Hepatocyte (in vitro differentiated cells): ENCODE results near the gene NRCAM. TPM values are rescaled to one million over a fixed set of nuclear protein-coding genes. Genes with fewer than 3 reads are reported as not detected.

Experiments used
- DNase-seq: peaks from one replicate; pipeline ENCODE4 v3.0.0-alpha.2; 2016; ENCODE audit warnings: low spot score
- H2AFZ ChIP-seq: fragments of 200-600 bp; sonication (generic); 2 replicates; pipeline ENCODE4 v1.6.0; 2016; ENCODE audit warnings: antibody characterized with exemption, mild to moderate bottlenecking
- H3K27ac ChIP-seq: fragments of 200-600 bp; sonication (generic); 2 replicates; pipeline ENCODE4 v1.5.1; 2016; ENCODE audit warnings: mild to moderate bottlenecking
- H3K27me3 ChIP-seq: fragments of 200-600 bp; sonication (generic); 2 replicates; pipeline ENCODE4 v1.6.1; 2016
- H3K36me3 ChIP-seq: fragments of 200-600 bp; sonication (generic); replicated peaks from 2 replicates; pipeline ENCODE4 v1.5.1; 2016; ENCODE audit warnings: low read depth; ENCODE audit not compliant: insufficient read depth
- H3K4me1 ChIP-seq: fragments of 200-600 bp; sonication (generic); 2 replicates; pipeline ENCODE4 v1.5.1; 2016; ENCODE audit warnings: mild to moderate bottlenecking, moderate library complexity; ENCODE audit not compliant: insufficient read depth
- H3K4me2 ChIP-seq: fragments of 200-600 bp; sonication (generic); 2 replicates; pipeline ENCODE4 v1.6.0; 2016
- H3K4me3 ChIP-seq: fragments of 200-600 bp; sonication (generic); 2 replicates; pipeline ENCODE4 v1.5.1; 2016; ENCODE audit warnings: mild to moderate bottlenecking
- H3K79me2 ChIP-seq: fragments of 200-600 bp; sonication (generic); 2 replicates; pipeline ENCODE4 v1.6.0; 2017; ENCODE audit warnings: mild to moderate bottlenecking
- H3K9me2 ChIP-seq: fragments of 200-600 bp; sonication (generic); replicated peaks from 2 replicates; pipeline ENCODE4 v1.6.0; 2017; ENCODE audit warnings: mild to moderate bottlenecking; ENCODE audit not compliant: insufficient read depth
- H3K9me3 ChIP-seq: fragments of 200-600 bp; sonication (generic); 2 replicates; pipeline ENCODE4 v1.5.1; 2016; ENCODE audit warnings: low read depth, mild to moderate bottlenecking
- H4K20me1 ChIP-seq: fragments of 200-600 bp; sonication (generic); 2 replicates; pipeline ENCODE4 v1.6.0; 2016; ENCODE audit warnings: mild to moderate bottlenecking; ENCODE audit not compliant: insufficient read depth, poor library complexity, severe bottlenecking
- CTCF ChIP-seq: fragments of 200-600 bp; sonication (generic); IDR thresholded peaks from 2 replicates; pipeline ENCODE4 v1.5.1; 2016; ENCODE audit warnings: antibody characterized with exemption, mild to moderate bottlenecking; ENCODE audit not compliant: poor library complexity
- EZH2 ChIP-seq: fragments of 200-600 bp; sonication (generic); IDR thresholded peaks from 2 replicates; pipeline ENCODE4 v1.6.1; 2016; ENCODE audit warnings: antibody characterized with exemption, mild to moderate bottlenecking, borderline replicate concordance
- EZH2phosphoT487 ChIP-seq: fragments of 200-600 bp; sonication (generic); IDR thresholded peaks from one replicate; pipeline ENCODE4 v1.6.1; 2018; ENCODE audit warnings: antibody characterized with exemption, mild to moderate bottlenecking, low read depth, moderate library complexity; ENCODE audit not compliant: unreplicated experiment, severe bottlenecking
- WGBS: methylation state at CpG from one replicate; pipeline ENCODE4 v1.1.6; 2016; ENCODE audit warnings: low lambda C conversion rate; ENCODE audit errors: missing lambda C conversion rate; 5-methylcytosine and 5-hydroxymethylcytosine counted together
- polyA plus RNA-seq: library from polyadenylated mRNA; unstranded; fragments of >200 nt; fragmentation: Nextera tagmentation; extraction: Ambion mirVana; gene quantifications from 2 replicates; pipeline ENCODE4 v1.2.1, GENCODE V29; 2016
- total RNA-seq: library from RNA; depleted of rRNA; stranded (reverse); fragments of >200 nt; gene quantifications from 2 replicates; pipeline ENCODE4 v1.2.3, GENCODE V29; 2014

NRCAM gene
- total and polyA plus RNA-seq, 2 experiments from 2014 or later: 16.0 to 34.4 TPM

GRCh38 chr7:108417144-108417543 is 39.1 kb downstream of the NRCAM start:
- WGBS: 90% methylated on average over 4 of the region's 4 CpGs
- TF ChIP-seq EZH2 (no peak), EZH2phosphoT487 (no peak), CTCF (no peak)
- DNase-seq: no peak
- Histone ChIP-seq H2AFZ (no peak overlapping the region), H4K20me1 (no peaks in the 10 kb centered on the region), H3K36me3 (no peaks in the 10 kb centered on the region), H3K79me2 (no peaks in the 10 kb centered on the region), H3K4me2 (no peak overlapping the region), H3K27ac (no peak overlapping the region), H3K9me2 (no peaks in the 10 kb centered on the region), H3K4me1 (no peaks in the 10 kb centered on the region), H3K4me3 (no peak overlapping the region), H3K27me3 (no peaks in the 10 kb centered on the region), H3K9me3 (no peaks in the 10 kb centered on the region)

- Histone ChIP-seq H4K20me1 (no peaks in the 10 kb centered on the region), H3K4me1 (no peaks in the 10 kb centered on the region), H3K4me3 (no peak overlapping the region), H2AFZ (no peak overlapping the region), H3K27me3 (no peaks in the 10 kb centered on the region), H3K4me2 (no peak overlapping the region), H3K36me3 (no peaks in the 10 kb centered on the region), H3K79me2 (no peaks in the 10 kb centered on the region), H3K9me3 (no peaks in the 10 kb centered on the region), H3K27ac (no peak overlapping the region), H3K9me2 (no peaks in the 10 kb centered on the region)
- no peak for TF ChIP-seq EZH2
- TF ChIP-seq EZH2phosphoT487: no peak
- TF ChIP-seq CTCF: no peak
- 72% methylated on average over 8 of the region's 8 CpGs for WGBS
- no peak for DNase-seq
These were observed 40.3 kb downstream of the NRCAM start for GRCh38 chr7:108415821-108416536.

DNA sequence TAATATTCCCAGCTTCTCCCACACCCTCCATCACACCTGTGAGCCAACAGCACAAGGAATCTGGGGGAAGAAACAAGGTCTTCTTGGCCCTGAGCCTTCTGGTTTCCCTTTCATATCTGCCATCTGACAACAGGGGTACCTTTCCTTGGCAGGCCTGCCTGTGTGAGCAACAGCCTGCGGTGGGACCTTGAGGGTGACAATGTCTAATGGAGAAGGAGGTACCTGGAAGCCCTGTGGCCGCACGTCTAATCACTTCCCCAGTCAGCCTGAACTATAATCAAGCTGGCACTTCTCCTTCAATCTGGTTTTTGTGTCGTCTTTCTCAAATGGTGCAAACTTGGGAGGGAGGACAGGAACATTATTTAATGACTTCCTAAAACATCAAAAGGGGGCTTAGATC is 41.2 kb downstream of the NRCAM start:
- no peaks in the 10 kb centered on the region for H3K4me1 ChIP-seq
- no peak overlapping the region for H3K4me3 ChIP-seq
- 92% methylated on average over 4 of the region's 4 CpGs for WGBS
- no peaks in the 10 kb centered on the region for H3K9me3 ChIP-seq
- H2AFZ ChIP-seq: no peak overlapping the region
- no peak overlapping the region for H3K4me2 ChIP-seq
- H4K20me1 ChIP-seq: no peaks in the 10 kb centered on the region
- no peaks in the 10 kb centered on the region for H3K9me2 ChIP-seq
- no peak overlapping the region for H3K27ac ChIP-seq
- no peak for DNase-seq
- no peaks in the 10 kb centered on the region for H3K36me3 ChIP-seq
- no peaks in the 10 kb centered on the region for H3K27me3 ChIP-seq
- H3K79me2 ChIP-seq: no peaks in the 10 kb centered on the region
- no peak for TF ChIP-seq EZH2
- TF ChIP-seq EZH2phosphoT487: no peak
- TF ChIP-seq CTCF: no peak
